ENCODE data around the gene MAGEA4.
"Not testable (repeated sequence)": the region's sequence is repeated elsewhere in the genome, so short reads cannot be mapped to it uniquely, and the experiment has no call there.

The MAGEA4 gene

DNA sequence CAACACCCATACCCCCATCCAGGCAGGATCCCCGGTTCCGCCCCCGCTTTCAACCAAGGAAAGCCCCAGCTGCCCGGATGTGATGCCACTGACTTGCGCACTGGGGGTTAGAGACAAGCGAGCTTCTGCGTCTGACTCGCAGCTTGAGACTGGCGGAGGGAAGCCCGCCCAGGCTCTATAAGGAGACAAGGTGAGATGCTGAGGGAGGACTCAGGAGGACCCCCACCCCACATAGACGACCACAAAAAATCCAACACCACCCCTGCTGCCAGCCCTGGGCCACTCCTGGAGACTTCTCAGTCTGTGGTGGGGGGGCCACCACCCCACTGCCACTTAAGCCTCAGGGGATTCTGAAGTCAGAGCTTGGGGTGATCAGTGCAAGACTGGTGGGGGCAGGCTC lies at the start of gene MAGEA4:
Gene MAGEA4, plus strand, starts transcription at position 110 of the 400 bp plus-strand sequence. CDS start 10,776 bp downstream, outside the sequence.
- DNase-seq (ENCODE audit: low read depth in 2 of 2) = no peak

DNA sequence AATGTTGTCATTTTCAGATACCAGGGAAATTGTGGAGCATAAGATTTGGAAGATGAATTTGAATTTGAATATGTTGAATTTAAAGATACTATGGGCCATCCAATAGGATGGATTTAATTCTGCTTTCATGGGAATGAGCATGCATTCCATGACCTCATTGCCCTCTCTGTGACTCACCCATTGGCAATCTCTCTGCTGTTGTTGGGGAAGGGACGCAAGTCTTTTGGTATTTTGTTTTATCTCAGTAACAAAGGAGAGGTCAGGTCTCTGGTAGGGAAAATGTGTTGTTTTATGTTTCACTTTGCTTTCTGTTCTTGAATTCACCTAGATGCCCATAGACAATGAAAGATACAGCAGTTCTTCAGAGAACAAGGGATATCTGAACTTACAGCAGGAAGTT lies 42.1 kb upstream of the MAGEA4 start:
- no peak for DNase-seq (ENCODE audit: low read depth in 2 of 2)

GRCh38 chrX:151871244-151871643 lies 41.4 kb upstream of the MAGEA4 start:
- no peak for DNase-seq (ENCODE audit: low read depth in 2 of 2)

- no peak for DNase-seq (ENCODE audit: low read depth in 2 of 2)
Observed at GRCh38 chrX:151873096-151873495, 39.6 kb upstream of the MAGEA4 start.

DNA sequence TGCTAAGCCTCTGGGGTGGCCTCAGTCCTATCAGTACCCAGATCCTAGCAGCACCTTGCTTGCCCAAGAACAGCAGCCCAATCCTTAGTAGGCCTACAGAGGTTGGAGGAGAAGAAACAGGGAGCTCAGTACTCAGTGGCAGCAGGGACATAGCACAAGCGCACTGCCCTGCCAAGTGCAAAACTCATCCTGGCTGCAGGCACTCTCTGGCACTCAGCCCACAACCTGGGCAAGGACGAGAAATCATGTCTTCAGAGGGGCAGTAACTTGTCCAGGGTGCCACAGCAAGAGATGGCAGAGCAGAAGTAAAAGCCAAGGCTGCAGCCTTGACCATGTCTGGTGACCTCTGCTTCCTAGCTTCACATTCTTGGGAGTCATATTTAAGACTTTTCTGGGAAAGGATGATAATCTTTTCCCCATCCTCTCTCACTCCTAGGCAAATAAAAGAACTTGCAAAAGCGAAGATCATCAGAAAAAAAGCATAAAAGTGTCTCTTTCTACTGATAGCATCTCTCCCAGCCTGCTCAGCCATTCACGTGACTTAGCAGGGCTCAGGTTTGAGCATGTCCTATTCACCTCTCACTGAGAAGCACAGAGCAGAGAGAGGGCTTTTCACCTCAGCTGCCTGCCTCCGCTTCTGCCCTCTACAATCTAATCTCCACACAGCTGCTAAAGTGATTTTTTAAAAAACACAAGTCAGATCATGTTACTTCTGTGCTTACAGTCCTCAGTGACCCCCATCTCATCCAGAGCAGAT lies 37.2 kb upstream of the MAGEA4 start:
- no peak for DNase-seq (ENCODE audit: low read depth in 2 of 2)

- no peak for DNase-seq (ENCODE audit: low read depth in 2 of 2)
Observed at GRCh38 chrX:151878574-151878973, 34.1 kb upstream of the MAGEA4 start.

- no peak for DNase-seq (ENCODE audit: low read depth in 2 of 2)
Observed at GRCh38 chrX:151879856-151880255, 32.8 kb upstream of the MAGEA4 start.

DNA sequence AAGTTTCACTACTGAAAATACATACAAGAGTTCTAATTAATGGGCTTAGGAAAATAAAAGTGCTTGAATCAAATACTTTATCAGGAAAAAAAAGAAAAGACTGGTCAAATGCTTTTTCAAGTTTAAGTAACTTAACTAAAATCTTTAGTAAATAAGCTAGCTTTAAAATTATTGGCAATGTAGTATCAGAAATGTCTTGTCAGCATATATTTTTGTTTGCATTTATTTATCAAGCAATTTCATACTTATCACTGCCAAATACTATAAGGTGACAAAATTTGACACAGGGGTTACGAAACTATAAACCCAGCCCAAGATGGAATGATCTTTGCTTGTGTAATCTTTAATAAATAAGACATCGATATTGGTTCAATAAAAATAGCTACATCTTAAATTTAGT lies 31.8 kb upstream of the MAGEA4 start:
- DNase-seq (ENCODE audit: low read depth in 2 of 2) = no peak

DNA sequence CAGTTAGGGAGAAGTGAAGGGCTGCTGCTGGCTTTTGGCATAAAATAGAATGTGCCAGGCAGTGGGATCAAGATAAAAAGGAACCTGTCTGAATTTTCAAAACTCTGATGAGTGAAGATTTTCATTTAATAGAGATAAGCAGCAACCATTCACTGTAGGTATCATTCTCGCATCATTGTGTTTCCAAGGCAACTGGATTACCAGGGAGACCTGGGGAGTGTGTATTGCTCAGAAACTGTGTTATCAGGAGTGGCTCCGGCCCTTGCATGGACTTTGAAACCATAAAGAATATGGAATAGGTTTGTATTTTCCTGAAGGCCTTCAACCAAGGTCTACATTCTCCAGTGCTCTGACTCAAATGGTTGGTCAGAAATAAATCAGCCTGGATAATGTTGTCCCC lies 23.3 kb upstream of the MAGEA4 start:
- DNase-seq (ENCODE audit: low read depth in 2 of 2) = no peak

GRCh38 chrX:151896734-151897474 lies 15.8 kb upstream of the MAGEA4 start:
- DNase-seq (ENCODE audit: low read depth in 2 of 2) = no peak

DNA sequence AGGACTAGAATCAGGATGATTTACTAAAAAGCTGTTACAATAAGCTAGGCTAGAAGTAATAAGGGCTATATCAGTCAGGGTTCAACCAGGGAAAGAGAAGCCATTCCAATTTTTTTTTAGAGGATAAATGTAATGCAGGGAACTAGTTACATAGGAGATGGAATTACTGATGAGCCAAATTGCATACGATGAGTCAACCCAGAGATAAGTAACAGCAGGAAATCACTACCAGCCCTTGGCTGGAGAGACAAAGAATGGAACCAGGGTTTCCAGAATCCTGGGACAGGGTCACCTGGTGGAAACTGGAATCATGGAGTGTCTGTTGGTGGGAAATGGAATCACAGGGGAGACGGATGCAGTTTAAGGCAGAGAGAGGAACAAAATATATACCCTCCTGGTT lies 13.1 kb upstream of the MAGEA4 start:
- no peak for DNase-seq (ENCODE audit: low read depth in 2 of 2)

- no peak for DNase-seq (ENCODE audit: low read depth in 2 of 2)
Observed at GRCh38 chrX:151901826-151902225, 10.9 kb upstream of the MAGEA4 start.

DNA sequence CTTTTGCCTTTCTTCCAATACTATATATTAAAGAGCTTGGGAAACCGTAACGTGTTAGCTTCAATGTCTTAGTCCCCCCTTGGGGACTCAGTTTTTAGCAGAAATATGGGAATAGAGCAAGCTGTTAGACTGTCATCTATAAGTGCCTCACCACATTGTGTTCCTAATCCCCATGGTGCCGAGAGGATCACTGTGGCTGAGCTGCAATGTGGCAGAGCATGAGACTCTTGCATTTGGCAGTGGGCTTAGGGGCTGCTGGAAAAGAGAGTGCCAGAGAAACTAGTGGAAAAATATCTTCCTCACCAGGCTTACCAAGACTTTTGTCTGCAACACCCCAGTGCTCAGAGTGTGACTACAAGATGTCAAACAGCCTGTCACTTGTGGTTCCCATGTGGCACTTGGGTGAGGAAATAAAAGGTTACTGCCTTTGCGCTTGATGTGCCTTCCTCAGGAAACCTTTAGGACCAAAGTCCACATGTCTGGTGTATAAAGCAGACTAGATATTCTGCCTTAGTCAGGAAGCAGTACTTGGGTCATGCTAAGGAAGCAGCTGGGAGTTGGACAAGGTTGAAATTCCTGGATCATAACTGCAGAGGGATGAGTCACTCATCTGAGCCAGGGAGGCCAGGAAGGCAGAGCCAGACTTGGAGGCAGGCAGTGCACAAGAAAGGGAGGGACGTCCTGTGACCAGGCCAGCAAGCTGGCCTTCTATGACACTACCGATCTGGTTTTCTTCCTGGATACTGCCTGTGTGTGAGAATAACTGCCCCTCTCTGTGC lies 9.7 kb upstream of the MAGEA4 start:
- DNase-seq (ENCODE audit: low read depth in 2 of 2) = no peak

DNA sequence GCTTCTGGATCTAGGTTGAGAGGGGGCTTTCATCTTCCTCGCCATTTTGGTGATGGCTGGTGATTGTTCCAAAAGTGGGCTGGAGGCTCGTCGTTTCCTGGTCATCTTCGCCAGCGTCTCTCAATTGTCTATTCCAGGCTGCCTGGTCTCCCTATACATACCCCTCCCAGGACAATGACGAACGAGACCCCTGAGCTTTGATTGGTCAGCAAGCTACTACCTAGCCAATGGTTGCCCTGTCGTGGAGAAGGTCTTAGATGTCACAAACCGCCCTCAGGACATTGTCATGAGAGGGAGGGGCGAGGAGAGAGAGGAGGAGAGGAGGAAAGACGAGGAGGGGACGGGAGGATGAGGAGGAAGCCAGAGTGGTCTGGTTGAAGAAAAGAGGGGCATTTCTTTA lies 7.7 kb upstream of the MAGEA4 start:
- no peak for DNase-seq (ENCODE audit: low read depth in 2 of 2)

- no peak for DNase-seq (ENCODE audit: low read depth in 2 of 2)
Observed at GRCh38 chrX:151912221-151912620, 468 bp upstream of the MAGEA4 start.

GRCh38 chrX:151918736-151919135 lies 6.0 kb downstream of the MAGEA4 start:
- DNase-seq (ENCODE audit: low read depth in 2 of 2) = not testable (repeated sequence)

DNA sequence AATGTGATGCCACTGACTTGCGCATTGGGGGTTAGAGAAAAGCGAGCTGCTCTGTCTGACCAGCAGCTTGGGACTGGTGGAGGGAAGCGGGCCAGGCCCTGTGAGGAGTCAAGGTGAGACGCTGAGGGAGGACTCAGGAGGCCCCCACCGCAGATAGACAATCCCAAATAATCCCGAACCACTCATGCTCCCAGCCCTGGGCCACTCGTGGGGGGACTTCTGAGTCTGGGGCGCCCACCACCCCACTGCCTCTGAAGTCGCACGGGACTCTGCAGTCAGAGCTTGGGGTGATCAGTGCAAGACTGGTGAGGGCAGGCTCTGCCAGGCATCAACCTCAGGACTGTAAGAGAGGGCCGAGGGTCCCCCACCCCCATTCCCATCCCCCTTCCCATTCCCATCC lies 6.9 kb downstream of the MAGEA4 start:
- no peak for DNase-seq (ENCODE audit: low read depth in 2 of 2)

GRCh38 chrX:151920101-151920500 lies 7.4 kb downstream of the MAGEA4 start:
- DNase-seq (ENCODE audit: low read depth in 2 of 2) = no peak

DNA sequence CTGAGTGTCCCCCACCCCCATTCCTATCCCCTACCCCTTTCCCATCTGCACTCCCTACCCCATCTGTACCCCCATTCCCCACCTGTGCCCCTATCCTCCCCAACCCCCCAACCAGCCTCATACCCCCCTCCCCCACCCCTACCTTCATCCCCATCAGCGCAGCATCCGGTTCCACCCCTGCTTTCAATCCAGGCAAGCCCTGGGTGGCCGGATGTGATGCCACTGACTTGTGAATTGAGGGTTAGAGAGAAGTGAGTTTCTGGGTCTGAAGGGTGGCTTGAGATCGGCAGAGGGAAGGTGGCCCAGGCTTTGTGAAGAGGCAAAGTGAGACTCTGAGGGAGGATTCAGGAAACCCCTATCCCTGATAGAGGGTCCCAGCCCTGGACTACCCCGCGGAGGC lies 7.8 kb downstream of the MAGEA4 start:
- DNase-seq (ENCODE audit: low read depth in 2 of 2) = no peak

GRCh38 chrX:151921292-151921691 lies 8.6 kb downstream of the MAGEA4 start:
- DNase-seq (ENCODE audit: low read depth in 2 of 2) = no peak

DNA sequence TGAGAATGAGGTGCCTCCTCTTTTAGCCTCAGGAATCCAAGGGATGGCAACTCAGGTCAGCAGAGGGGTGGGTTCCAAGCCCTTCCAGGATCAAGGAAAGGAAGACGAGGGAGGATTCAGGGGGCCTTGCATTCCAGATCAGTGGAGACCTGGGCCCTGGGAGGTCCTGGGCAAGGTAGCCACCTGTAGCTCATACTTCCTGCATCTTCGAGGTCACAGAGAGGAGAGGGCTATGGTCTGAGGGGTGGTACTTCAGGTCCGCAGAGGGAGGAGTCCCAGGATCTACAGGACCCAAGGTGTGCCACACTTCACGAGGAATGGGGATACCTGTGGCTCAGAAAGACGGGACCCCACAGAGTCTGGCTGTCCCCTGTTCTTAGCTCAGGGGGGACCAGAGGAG lies 9.2 kb downstream of the MAGEA4 start:
- DNase-seq (ENCODE audit: low read depth in 2 of 2) = no peak

DNA sequence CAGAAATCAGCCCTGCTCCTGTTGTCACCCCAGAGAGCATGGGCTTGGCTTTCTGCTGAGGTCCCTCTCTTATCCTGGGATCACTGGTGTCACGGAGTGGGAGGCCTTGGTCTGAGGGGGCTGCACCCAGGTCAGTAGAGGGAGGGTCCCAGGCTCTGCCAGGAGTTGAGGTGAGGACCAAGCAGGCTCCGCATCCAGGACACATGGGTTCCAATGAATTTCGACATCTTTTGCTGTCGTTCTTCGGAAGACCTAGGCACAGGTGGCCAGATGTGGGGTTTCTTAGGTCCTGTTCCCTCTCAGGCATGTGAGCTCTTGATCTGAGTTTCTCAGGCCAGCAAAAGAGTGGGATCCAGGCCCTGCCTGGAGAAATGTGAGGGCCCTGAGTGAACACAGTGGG lies 10.0 kb downstream of the MAGEA4 start:
- DNase-seq (ENCODE audit: low read depth in 2 of 2) = no peak

GRCh38 chrX:151923648-151924047 lies 11.0 kb downstream of the MAGEA4 start:
- DNase-seq (ENCODE audit: low read depth in 2 of 2) = no peak

Measured in stimulated activated CD4-positive, alpha-beta T cell treated with anti-CD3 and anti-CD28 coated beads, Interleukin-1b, Interleukin-23, amount 100 ng/mL, for 4 hours (primary cell).